Measurements from ENCODE around the gene CACNB1. TPM values are rescaled to one million over a fixed set of nuclear protein-coding genes. Genes with fewer than 3 reads are reported as not detected.

CACNB1 gene
- total RNA-seq, 1 experiment from 2014 or later = 4.3 TPM

DNA sequence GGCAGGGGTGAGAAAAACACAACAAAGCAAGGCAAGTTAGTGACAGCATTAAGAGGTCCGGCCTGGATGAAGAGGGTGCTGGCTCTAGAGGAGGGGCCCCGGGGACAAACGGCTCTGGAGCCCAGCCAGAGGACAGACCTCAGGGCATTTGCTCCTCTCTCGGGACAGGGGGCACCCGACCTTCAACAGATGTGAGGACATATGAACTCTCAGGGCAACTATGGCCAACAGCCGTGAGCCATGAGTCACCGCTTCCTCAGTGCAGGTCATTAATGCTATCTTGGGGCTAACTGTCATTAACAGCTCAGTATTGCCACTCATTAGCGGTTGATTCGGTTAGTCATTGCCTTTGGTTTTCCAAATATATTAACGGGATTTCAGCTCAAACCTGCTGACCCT lies 21.8 kb downstream of the CACNB1 start:
- Histone ChIP-seq H4K20me1 (ENCODE audit: low read length) (no peaks in the 10 kb centered on the region), H3K27ac (ENCODE audit: low read length) (no peak overlapping the region), H3K9me3 (ENCODE audit: low read length) (no peaks in the 10 kb centered on the region), H2AFZ (ENCODE audit: low read length) (no peak overlapping the region), H3K9me2 (replicated peaks; ENCODE audit: low read length) (no peaks in the 10 kb centered on the region), H3K4me3 (ENCODE audit: low read length) (no peak overlapping the region), H3K36me3 (ENCODE audit: low read depth, low read length) (0 out of 2 replicates have a peak, but pooled peaks cover 3% of the 10 kb centered on the region), H3K79me2 (ENCODE audit: low read length) (no peaks in the 10 kb centered on the region), H3K27me3 (ENCODE audit: low read length) (no peaks in the 10 kb centered on the region), H3K4me2 (ENCODE audit: low read length) (no peak overlapping the region), H3F3A (ENCODE audit: low read length, unreplicated experiment) (no peaks in the 10 kb centered on the region), H3K9ac (ENCODE audit: low read length) (no peak overlapping the region), H3K4me1 (ENCODE audit: insufficient read depth, low read length) (peaks cover 11% of the 10 kb centered on the region; the same call in 1 of the 2 replicates)
- TF ChIP-seq EZH2 (IDR thresholded peaks at IDR 0.05; ENCODE audit: low read length, unreplicated experiment) (no peak), CTCF (conservative IDR thresholded peaks at IDR 0.05; ENCODE audit: low read depth, low read length) (no peak), EZH2phosphoT487 (IDR thresholded peaks at IDR 0.05; ENCODE audit: borderline replicate concordance, low read length) (no peak)
- no TSS peak for BruUV-seq (replicated peaks)
- intact Hi-C loops (cut with micrococcal nuclease) = no loop called here
- CTCF ChIA-PET = interaction anchor here (0.6 to 1.3 kb wide), 3 partner anchors 10 to 193 kb away, joined by 3 to 7 read pairs (median 3); partner anchors contain the start of gene ARL5C
- ATAC-seq = no peak
- POLR2A ChIA-PET (ENCODE audit: unreplicated experiment) = no interaction called here
- DNase-seq = no peak

GRCh38 chr17:39174920-39175694 lies 22.4 kb downstream of the CACNB1 start:
- H3K4me1 ChIP-seq (ENCODE audit: insufficient read depth, low read length) = peaks cover 11% of the 10 kb centered on the region; the same call in 1 of the 2 replicates
- H3K9me3 ChIP-seq (ENCODE audit: low read length) = no peaks in the 10 kb centered on the region
- no peaks in the 10 kb centered on the region for H3K9me2 ChIP-seq (replicated peaks; ENCODE audit: low read length)
- DNase-seq = peak; percentile 43
- intact Hi-C loops (cut with micrococcal nuclease) = no loop called here
- 0 out of 2 replicates have a peak, but pooled peaks cover 3% of the 10 kb centered on the region for H3K36me3 ChIP-seq (ENCODE audit: low read depth, low read length)
- no peak overlapping the region for H2AFZ ChIP-seq (ENCODE audit: low read length)
- no peak for TF ChIP-seq EZH2 (IDR thresholded peaks at IDR 0.05; ENCODE audit: low read length, unreplicated experiment)
- peak; percentile 76 for TF ChIP-seq CTCF (conservative IDR thresholded peaks at IDR 0.05; ENCODE audit: low read depth, low read length)
- no peaks in the 10 kb centered on the region for H3F3A ChIP-seq (ENCODE audit: low read length, unreplicated experiment)
- no peak overlapping the region for H3K27ac ChIP-seq (ENCODE audit: low read length)
- ChIA-PET POLR2A (ENCODE audit: unreplicated experiment) (no interaction called here), CTCF (interaction anchor here (0.5 to 1.3 kb wide), 4 partner anchors 11 to 252 kb away, joined by 3 to 15 read pairs (median 5); no protein-coding TSS in a partner anchor)
- H3K79me2 ChIP-seq (ENCODE audit: low read length) = no peaks in the 10 kb centered on the region
- H4K20me1 ChIP-seq (ENCODE audit: low read length) = no peaks in the 10 kb centered on the region
- H3K9ac ChIP-seq (ENCODE audit: low read length) = no peak overlapping the region
- H3K4me2 ChIP-seq (ENCODE audit: low read length) = no peak overlapping the region
- H3K27me3 ChIP-seq (ENCODE audit: low read length) = no peaks in the 10 kb centered on the region
- 0 out of 2 replicates have a peak, but pooled peaks have one; percentile 37 for ATAC-seq
- H3K4me3 ChIP-seq (ENCODE audit: low read length) = no peak overlapping the region
- no TSS peak for BruUV-seq (replicated peaks)

Data from PC-3 (cell line).